Measurements from ENCODE around the gene TRAK2.

DNA sequence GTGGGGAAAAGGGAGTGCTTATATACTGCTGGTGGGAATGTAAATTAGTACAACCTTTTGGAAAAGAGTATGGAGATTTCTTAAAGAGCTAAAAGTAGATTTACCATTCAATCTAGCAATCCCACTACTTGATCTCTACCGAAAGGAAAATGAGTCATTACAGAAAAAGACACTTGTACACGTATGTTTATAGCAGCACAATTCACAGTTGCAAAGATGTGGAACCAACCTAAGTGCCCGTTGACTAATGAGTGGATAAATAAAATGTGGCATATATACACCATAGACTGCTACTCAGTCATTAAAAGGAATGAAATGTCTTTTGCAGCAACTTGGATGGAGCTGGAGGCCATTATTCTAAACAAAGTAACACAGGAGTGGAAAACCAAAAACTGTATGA lies 123.6 kb downstream of the TRAK2 start:
- no peak for TF ChIP-seq POLR2A (IDR thresholded peaks at IDR 0.05; ENCODE audit: low read length)
- TF ChIP-seq GATA1 (IDR thresholded peaks at IDR 0.05; ENCODE audit: low read depth, low read length) = no peak

Measured in erythroblast (primary cell).